ENCODE results near the gene NEDD8.

- no peak for TF ChIP-seq CTCF (IDR thresholded peaks at IDR 0.05)
- TF ChIP-seq EP300 (IDR thresholded peaks at IDR 0.05; ENCODE audit: low read depth): no peak
- TF ChIP-seq POLR2AphosphoS5 (IDR thresholded peaks at IDR 0.05): no peak
- no peak for TF ChIP-seq POLR2A (IDR thresholded peaks at IDR 0.05)
Observed at GRCh38 chr14:24280797-24281460, 48.8 kb upstream of the NEDD8 start.

Measured in transverse colon (tissue), 4 donors.